K562 treated with DMSO at 1 percent for 12 hours (cell line): Measurements from ENCODE around the gene S100A10. TPM values are rescaled to one million over a fixed set of nuclear protein-coding genes. Genes with fewer than 3 reads are reported as not detected.

Source experiments
- total RNA-seq: library from RNA; unstranded; fragments of 300-600 nt; gene quantifications from 2 replicates; pipeline ENCODE4 v1.2.3, GENCODE V29; 2022; ENCODE audit not compliant: insufficient read depth

S100A10 gene, protein sequence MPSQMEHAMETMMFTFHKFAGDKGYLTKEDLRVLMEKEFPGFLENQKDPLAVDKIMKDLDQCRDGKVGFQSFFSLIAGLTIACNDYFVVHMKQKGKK
- total RNA-seq: not detected in 2 replicates

DNA sequence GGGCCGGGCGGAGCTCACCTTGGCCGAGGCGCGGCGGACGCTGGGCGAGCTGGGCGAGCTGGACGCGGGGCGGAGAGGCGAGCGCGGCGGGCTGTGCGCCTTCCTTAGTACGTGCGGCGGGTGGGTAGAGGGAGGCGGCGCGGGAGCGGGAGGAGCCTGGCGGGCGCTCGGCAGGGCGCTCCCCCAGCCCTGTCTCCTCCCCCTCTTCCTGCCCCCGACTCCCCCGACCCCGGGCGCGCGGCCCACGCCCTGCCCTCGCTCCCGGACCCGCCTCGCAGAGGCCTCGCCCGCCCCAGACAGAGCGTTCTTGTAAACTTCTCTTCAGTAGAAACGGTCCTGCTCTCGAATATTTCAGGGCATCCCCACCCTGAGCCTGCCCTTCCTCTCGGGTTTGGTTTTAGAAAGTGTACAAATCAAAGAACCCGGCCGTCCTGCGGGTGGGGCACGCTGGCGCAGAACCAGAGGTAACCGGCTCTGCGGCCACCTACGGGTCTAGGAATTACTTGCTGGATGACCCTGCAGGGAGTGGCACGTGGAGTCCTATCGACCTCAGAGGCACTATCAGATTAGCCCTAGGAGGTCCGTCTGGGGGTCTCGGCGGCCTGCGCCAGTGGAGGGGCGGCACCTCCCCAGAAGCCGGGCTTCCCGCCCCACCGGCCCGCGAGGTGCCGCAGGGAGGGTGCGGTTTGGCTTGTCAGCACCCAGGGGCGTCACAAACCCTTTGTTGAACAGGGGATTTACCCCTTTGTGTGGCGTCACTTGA, at the start of gene S100A10:
S100A10 (minus strand) TSS at position 126 of the 763 bp plus-strand sequence. CDS start 7,629 bp downstream, outside the sequence.

DNA sequence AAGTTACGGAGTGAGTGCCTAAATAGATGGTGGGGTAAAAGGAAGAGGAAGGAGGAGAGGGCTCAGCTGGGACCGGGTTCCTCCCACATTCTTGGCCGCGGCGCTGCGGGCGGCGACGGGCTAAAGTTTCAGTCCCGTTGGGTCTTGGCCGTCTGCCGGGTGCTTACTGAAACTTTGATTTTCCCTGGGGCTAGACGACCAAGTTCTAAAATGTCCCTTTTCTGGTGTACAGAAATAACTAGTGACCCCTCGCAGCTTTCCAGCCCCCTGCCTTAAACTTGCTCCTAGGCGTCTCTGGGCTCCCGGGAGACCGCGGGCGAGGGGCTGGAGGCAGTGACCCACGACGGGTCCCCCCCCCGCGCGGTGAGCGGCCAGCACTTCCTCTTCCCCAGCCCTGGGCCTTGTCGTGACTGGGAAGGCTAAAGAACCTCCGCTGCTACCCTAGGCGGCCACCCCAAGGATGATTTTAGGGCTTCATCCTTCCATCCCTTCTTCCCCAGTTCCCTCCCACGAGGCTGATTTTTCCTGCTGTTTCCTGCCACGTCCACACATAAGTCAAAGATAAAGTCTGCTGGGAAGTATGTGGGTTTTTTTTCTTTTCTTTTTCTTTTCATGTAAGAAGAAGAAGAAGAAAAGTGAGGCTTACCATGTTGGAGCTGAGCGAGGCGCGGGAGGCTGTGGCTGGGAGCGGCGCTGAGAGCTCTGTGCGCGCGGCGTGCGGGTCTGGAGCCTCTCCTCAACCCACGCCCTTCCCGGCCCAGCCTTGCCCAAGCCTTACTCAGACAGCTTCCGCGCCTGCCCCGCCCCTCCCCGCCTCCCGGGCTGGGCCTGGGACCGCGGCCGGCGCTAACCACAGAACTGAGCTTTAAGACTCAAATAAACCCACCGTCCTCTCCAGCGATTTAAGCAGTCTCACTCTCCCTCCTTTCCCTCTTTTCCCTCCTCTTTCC, 42.9 kb upstream of the S100A10 start, which contains the start of gene S100A11:
S100A11 (minus strand) TSS at position 738 of the 950 bp plus-strand sequence; CDS start at position 649, 89 bp downstream.

Other genes starting within 250 kb of the S100A10 start
- gene MRPL9, start 230.4 kb downstream of the S100A10 start, total RNA-seq: 86.0 and 90.4 TPM in 2 replicates
- 5.3 and 14.2 TPM in 2 replicates for gene TDRKH, start 203.4 kb downstream of the S100A10 start, total RNA-seq
- gene LINGO4, start 188.4 kb downstream of the S100A10 start, total RNA-seq: not detected in 2 replicates
- not detected in 2 replicates for gene RORC, start 162.1 kb downstream of the S100A10 start, total RNA-seq
- not detected in 2 replicates for gene C2CD4D, start 154.0 kb downstream of the S100A10 start, total RNA-seq
- gene THEM5, start 140.1 kb downstream of the S100A10 start, total RNA-seq: not detected in 2 replicates
- 12.1 and 30.6 TPM in 2 replicates for gene THEM4, start 84.3 kb downstream of the S100A10 start, total RNA-seq
- 532 and 585 TPM in 2 replicates for gene S100A11, start 43.1 kb upstream of the S100A10 start, total RNA-seq
- gene TCHHL1, start 95.2 kb upstream of the S100A10 start, total RNA-seq: not detected in 2 replicates
- not detected in 2 replicates for gene TCHH, start 121.6 kb upstream of the S100A10 start, total RNA-seq
- gene RPTN, start 165.4 kb upstream of the S100A10 start, total RNA-seq: not detected in 2 replicates
- gene HRNR, start 230.3 kb upstream of the S100A10 start, total RNA-seq: not detected in 2 replicates